ENCODE results near the gene PCGF6.

Gene PCGF6

GRCh38 chr10:103254538-103255325 is 96.2 kb downstream of the PCGF6 start:
- DNase-seq: no peak

- no peak for DNase-seq
Observed at GRCh38 chr10:103254113-103254512, 96.8 kb downstream of the PCGF6 start.

Data from 8988T (cell line).